Measurements from ENCODE around the gene CCS.

Gene CCS

DNA sequence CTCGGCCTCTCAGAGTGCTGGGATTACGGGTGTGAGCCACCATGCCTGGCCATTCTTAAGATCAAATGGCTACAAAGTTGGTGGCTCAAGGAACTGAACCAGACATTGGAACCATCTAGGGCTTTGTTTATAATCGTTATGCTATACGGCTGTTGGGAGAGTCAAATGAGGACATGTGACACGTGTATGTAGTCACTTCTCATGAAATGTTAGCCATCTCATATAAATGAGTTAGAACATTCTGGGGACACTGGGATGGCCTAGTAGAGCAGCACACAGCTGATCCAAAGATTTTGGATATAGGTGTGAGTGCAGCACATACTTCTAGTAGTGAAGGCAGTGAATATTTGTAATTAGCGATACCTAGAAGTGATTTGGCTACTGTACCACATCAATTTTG is 38.9 kb downstream of the CCS start (continued):
- no peak for TF ChIP-seq OSR1 (CRISPR knock-in tag; IDR thresholded peaks at IDR 0.05)
- TF ChIP-seq PPARA (CRISPR knock-in tag; IDR thresholded peaks at IDR 0.05; ENCODE audit: borderline replicate concordance), result no peak

DNA sequence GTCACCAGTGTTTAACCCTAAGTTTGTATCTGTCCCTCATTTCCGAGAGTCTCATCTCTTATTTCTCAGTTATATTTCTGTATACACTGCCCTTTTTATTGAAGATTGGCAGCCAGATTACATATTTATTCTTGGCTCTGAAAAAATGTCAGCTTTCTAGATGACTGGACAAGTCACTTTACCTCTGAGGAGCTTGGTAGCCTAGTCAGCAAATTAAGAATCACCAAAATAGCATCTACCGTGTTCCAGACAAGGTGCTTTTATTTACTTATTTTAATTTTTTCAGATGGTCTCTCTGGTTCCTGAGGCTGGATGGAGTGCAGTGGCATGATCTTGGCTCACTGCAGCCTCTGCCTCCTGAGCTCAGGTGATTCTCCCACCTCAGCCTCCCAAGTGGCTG is 40.0 kb downstream of the CCS start:
- no peak for TF ChIP-seq ZNF8 (CRISPR knock-in tag; IDR thresholded peaks at IDR 0.05)
- TF ChIP-seq ZFP3 (CRISPR knock-in tag; IDR thresholded peaks at IDR 0.05), result no peak
- TF ChIP-seq TOX (CRISPR knock-in tag; IDR thresholded peaks at IDR 0.05; ENCODE audit: borderline replicate concordance), result no peak
- TF ChIP-seq, protein P1, sequence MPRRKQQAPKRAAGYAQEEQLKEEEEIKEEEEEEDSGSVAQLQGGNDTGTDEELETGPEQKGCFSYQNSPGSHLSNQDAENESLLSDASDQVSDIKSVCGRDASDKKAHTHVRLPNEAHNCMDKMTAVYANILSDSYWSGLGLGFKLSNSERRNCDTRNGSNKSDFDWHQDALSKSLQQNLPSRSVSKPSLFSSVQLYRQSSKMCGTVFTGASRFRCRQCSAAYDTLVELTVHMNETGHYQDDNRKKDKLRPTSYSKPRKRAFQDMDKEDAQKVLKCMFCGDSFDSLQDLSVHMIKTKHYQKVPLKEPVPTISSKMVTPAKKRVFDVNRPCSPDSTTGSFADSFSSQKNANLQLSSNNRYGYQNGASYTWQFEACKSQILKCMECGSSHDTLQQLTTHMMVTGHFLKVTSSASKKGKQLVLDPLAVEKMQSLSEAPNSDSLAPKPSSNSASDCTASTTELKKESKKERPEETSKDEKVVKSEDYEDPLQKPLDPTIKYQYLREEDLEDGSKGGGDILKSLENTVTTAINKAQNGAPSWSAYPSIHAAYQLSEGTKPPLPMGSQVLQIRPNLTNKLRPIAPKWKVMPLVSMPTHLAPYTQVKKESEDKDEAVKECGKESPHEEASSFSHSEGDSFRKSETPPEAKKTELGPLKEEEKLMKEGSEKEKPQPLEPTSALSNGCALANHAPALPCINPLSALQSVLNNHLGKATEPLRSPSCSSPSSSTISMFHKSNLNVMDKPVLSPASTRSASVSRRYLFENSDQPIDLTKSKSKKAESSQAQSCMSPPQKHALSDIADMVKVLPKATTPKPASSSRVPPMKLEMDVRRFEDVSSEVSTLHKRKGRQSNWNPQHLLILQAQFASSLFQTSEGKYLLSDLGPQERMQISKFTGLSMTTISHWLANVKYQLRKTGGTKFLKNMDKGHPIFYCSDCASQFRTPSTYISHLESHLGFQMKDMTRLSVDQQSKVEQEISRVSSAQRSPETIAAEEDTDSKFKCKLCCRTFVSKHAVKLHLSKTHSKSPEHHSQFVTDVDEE (CRISPR knock-in tag; IDR thresholded peaks at IDR 0.05), result no peak
- no peak for TF ChIP-seq ZC3H10 (CRISPR knock-in tag; IDR thresholded peaks at IDR 0.05)
- no peak for TF ChIP-seq ISL1 (CRISPR knock-in tag; IDR thresholded peaks at IDR 0.05)
- TF ChIP-seq ARNTL (CRISPR knock-in tag; IDR thresholded peaks at IDR 0.05; ENCODE audit: borderline replicate concordance, low read depth), result no peak
- ATAC-seq, result no peak

DNA sequence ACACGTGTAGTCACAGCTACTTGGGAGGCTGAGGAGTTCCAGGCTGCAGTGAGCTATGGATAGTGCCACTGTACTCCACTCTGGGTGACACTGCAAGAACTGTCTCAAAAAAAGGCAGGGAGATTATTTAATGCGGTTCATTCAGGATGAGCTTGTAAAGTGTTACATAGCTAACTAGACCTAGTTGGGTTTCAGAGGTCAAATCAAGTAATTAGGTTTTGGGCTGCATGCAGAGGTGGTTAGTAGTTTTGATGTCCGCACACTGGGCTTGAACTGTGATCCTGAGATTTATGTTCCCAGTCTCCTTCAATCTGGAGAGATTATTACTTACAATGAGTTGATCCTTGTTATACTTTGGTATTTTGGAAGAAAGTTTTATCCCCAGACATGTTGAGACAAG is 43.4 kb downstream of the CCS start:
- ATAC-seq, result no peak
- TF ChIP-seq ZC3H10 (CRISPR knock-in tag; IDR thresholded peaks at IDR 0.05) (no peak), PPARA (CRISPR knock-in tag; IDR thresholded peaks at IDR 0.05; ENCODE audit: borderline replicate concordance) (no peak), ZFP30 (CRISPR knock-in tag; IDR thresholded peaks at IDR 0.05) (no peak), ZFP3 (CRISPR knock-in tag; IDR thresholded peaks at IDR 0.05) (no peak), ZNF70 (CRISPR knock-in tag; IDR thresholded peaks at IDR 0.05) (no peak), GLIS3 (CRISPR knock-in tag; IDR thresholded peaks at IDR 0.05) (no peak)
- TF ChIP-seq, protein P2, sequence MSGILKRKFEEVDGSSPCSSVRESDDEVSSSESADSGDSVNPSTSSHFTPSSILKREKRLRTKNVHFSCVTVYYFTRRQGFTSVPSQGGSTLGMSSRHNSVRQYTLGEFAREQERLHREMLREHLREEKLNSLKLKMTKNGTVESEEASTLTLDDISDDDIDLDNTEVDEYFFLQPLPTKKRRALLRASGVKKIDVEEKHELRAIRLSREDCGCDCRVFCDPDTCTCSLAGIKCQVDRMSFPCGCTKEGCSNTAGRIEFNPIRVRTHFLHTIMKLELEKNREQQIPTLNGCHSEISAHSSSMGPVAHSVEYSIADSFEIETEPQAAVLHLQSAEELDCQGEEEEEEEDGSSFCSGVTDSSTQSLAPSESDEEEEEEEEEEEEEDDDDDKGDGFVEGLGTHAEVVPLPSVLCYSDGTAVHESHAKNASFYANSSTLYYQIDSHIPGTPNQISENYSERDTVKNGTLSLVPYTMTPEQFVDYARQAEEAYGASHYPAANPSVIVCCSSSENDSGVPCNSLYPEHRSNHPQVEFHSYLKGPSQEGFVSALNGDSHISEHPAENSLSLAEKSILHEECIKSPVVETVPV (CRISPR knock-in tag; IDR thresholded peaks at IDR 0.05), result no peak

DNA sequence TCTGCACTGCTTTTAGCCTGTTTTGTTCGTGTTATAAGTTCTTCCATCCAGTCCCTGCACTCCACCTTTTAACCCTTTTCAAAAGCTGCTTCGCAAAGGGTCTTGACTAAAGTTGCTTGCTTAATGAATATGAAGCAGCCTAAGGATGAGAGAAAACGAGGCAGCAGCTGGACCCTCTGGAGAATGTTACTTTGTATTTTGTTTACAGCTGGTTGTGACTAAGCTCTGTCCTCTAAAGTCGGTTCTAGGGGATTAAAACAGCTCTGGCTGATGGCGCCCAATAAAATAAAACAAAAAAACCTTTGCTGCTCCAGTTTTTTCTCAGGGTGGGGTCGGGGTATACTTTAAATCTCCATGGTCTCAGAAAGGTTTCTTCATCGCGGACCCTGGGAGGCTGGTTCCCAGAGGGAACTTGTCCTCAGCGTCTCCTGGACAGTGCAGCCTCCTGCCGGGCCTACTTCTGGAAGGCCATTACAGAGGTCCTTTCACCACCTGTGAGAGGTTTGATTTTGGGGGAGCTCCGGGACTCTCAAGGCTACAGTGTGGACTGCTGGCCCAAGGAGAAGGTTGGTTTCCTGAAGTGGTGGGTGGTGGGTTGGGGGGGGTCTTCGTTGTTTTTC is 44.7 kb downstream of the CCS start:
- peak; percentile 14 for ATAC-seq
- TF ChIP-seq ZNF8 (CRISPR knock-in tag; IDR thresholded peaks at IDR 0.05) (no peak), SNAI2 (CRISPR knock-in tag; IDR thresholded peaks at IDR 0.05) (no peak), ESRRG (CRISPR knock-in tag; IDR thresholded peaks at IDR 0.05) (no peak), ISL1 (CRISPR knock-in tag; IDR thresholded peaks at IDR 0.05) (no peak), ZNF70 (CRISPR knock-in tag; IDR thresholded peaks at IDR 0.05) (no peak), ZNF565 (CRISPR knock-in tag; conservative IDR thresholded peaks at IDR 0.05; ENCODE audit: low read depth) (no peak), BACH2 (CRISPR knock-in tag; IDR thresholded peaks at IDR 0.05; ENCODE audit: borderline replicate concordance) (no peak), GLIS3 (CRISPR knock-in tag; IDR thresholded peaks at IDR 0.05) (no peak), OSR1 (CRISPR knock-in tag; IDR thresholded peaks at IDR 0.05) (no peak), CSDC2 (CRISPR knock-in tag; IDR thresholded peaks at IDR 0.05) (no peak), ZC3H10 (CRISPR knock-in tag; IDR thresholded peaks at IDR 0.05) (no peak), PPARA (CRISPR knock-in tag; IDR thresholded peaks at IDR 0.05; ENCODE audit: borderline replicate concordance) (no peak), ARNTL (CRISPR knock-in tag; IDR thresholded peaks at IDR 0.05; ENCODE audit: borderline replicate concordance, low read depth) (no peak)
- TF ChIP-seq, protein P3, sequence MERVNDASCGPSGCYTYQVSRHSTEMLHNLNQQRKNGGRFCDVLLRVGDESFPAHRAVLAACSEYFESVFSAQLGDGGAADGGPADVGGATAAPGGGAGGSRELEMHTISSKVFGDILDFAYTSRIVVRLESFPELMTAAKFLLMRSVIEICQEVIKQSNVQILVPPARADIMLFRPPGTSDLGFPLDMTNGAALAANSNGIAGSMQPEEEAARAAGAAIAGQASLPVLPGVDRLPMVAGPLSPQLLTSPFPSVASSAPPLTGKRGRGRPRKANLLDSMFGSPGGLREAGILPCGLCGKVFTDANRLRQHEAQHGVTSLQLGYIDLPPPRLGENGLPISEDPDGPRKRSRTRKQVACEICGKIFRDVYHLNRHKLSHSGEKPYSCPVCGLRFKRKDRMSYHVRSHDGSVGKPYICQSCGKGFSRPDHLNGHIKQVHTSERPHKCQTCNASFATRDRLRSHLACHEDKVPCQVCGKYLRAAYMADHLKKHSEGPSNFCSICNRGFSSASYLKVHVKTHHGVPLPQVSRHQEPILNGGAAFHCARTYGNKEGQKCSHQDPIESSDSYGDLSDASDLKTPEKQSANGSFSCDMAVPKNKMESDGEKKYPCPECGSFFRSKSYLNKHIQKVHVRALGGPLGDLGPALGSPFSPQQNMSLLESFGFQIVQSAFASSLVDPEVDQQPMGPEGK (CRISPR knock-in tag; IDR thresholded peaks at IDR 0.05; ENCODE audit: borderline replicate concordance), result no peak
- TF ChIP-seq, protein P4, sequence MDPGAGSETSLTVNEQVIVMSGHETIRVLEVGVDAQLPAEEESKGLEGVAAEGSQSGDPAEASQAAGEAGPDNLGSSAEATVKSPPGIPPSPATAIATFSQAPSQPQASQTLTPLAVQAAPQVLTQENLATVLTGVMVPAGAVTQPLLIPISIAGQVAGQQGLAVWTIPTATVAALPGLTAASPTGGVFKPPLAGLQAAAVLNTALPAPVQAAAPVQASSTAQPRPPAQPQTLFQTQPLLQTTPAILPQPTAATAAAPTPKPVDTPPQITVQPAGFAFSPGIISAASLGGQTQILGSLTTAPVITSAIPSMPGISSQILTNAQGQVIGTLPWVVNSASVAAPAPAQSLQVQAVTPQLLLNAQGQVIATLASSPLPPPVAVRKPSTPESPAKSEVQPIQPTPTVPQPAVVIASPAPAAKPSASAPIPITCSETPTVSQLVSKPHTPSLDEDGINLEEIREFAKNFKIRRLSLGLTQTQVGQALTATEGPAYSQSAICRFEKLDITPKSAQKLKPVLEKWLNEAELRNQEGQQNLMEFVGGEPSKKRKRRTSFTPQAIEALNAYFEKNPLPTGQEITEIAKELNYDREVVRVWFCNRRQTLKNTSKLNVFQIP (CRISPR knock-in tag; IDR thresholded peaks at IDR 0.05; ENCODE audit: borderline replicate concordance, low read depth), result no peak
- TF ChIP-seq, protein P5, sequence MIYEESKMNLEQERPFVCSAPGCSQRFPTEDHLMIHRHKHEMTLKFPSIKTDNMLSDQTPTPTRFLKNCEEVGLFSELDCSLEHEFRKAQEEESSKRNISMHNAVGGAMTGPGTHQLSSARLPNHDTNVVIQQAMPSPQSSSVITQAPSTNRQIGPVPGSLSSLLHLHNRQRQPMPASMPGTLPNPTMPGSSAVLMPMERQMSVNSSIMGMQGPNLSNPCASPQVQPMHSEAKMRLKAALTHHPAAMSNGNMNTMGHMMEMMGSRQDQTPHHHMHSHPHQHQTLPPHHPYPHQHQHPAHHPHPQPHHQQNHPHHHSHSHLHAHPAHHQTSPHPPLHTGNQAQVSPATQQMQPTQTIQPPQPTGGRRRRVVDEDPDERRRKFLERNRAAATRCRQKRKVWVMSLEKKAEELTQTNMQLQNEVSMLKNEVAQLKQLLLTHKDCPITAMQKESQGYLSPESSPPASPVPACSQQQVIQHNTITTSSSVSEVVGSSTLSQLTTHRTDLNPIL (CRISPR knock-in tag; IDR thresholded peaks at IDR 0.05; ENCODE audit: low read depth), result no peak

Data from SK-N-SH treated with all-trans-retinoic acid at 6 μM for 48 hours (cell line).